ENCODE measurements around the gene SMARCA5.

Gene SMARCA5

GRCh38 chr4:143488687-143489086 is 24.8 kb upstream of the SMARCA5 start:
- no peak for DNase-seq (ENCODE audit: low read depth in 1 of 2, low spot score in 1 of 2)
- TF ChIP-seq POLR2AphosphoS5 (IDR thresholded peaks at IDR 0.05; ENCODE audit: low read depth) (no peak), REST (IDR thresholded peaks at IDR 0.05; ENCODE audit: insufficient replicate concordance, low read depth) (no peak), CTCF (IDR thresholded peaks at IDR 0.05; ENCODE audit: insufficient read depth, low read length) (no peak), GABPA (IDR thresholded peaks at IDR 0.05; ENCODE audit: low read depth) (no peak), SPI1 (IDR thresholded peaks at IDR 0.05; ENCODE audit: borderline replicate concordance, low read depth) (no peak)
- no peak overlapping the region for H3K27ac ChIP-seq (replicated peaks)
- no peaks in the 10 kb centered on the region for H3K27me3 ChIP-seq (ENCODE audit: insufficient read depth, poor library complexity, severe bottlenecking)
- no peak overlapping the region for H3K4me3 ChIP-seq (replicated peaks; ENCODE audit: insufficient read depth, low read length)

GRCh38 chr4:143489106-143489505 is 24.4 kb upstream of the SMARCA5 start:
- TF ChIP-seq SPI1 (IDR thresholded peaks at IDR 0.05; ENCODE audit: borderline replicate concordance, low read depth) (no peak), GABPA (IDR thresholded peaks at IDR 0.05; ENCODE audit: low read depth) (no peak), REST (IDR thresholded peaks at IDR 0.05; ENCODE audit: insufficient replicate concordance, low read depth) (no peak), CTCF (IDR thresholded peaks at IDR 0.05; ENCODE audit: insufficient read depth, low read length) (no peak), POLR2AphosphoS5 (IDR thresholded peaks at IDR 0.05; ENCODE audit: low read depth) (no peak)
- H3K27ac ChIP-seq (replicated peaks), result no peak overlapping the region
- DNase-seq (ENCODE audit: low read depth in 1 of 2, low spot score in 1 of 2), result no peak
- no peaks in the 10 kb centered on the region for H3K27me3 ChIP-seq (ENCODE audit: insufficient read depth, poor library complexity, severe bottlenecking)
- no peak overlapping the region for H3K4me3 ChIP-seq (replicated peaks; ENCODE audit: insufficient read depth, low read length)

- TF ChIP-seq CTCF (IDR thresholded peaks at IDR 0.05; ENCODE audit: insufficient read depth, low read length) (no peak), POLR2AphosphoS5 (IDR thresholded peaks at IDR 0.05; ENCODE audit: low read depth) (no peak), REST (IDR thresholded peaks at IDR 0.05; ENCODE audit: insufficient replicate concordance, low read depth) (no peak), SPI1 (IDR thresholded peaks at IDR 0.05; ENCODE audit: borderline replicate concordance, low read depth) (no peak), GABPA (IDR thresholded peaks at IDR 0.05; ENCODE audit: low read depth) (no peak)
- Histone ChIP-seq H3K27me3 (ENCODE audit: insufficient read depth, poor library complexity, severe bottlenecking) (no peaks in the 10 kb centered on the region), H3K4me3 (replicated peaks; ENCODE audit: insufficient read depth, low read length) (no peak overlapping the region), H3K27ac (replicated peaks) (no peak overlapping the region)
- DNase-seq (ENCODE audit: low read depth in 1 of 2, low spot score in 1 of 2), result no peak
Measured at GRCh38 chr4:143498021-143498420, 15.5 kb upstream of the SMARCA5 start.

Measured in HL-60 (cell line).